BJ (cell line): ENCODE data around the gene ADAM33. TPM values are rescaled to one million over a fixed set of nuclear protein-coding genes. Genes with fewer than 3 reads are reported as not detected.

Experiments used
- CTCF ChIA-PET: fragments of 350-600 bp; formaldehyde crosslinking; extraction: SDS; loops from one replicate; lab custom pipeline; 2021; ENCODE audit warnings: antibody characterized with exemption, inconsistent platforms; lab: Yijun Ruan, JAX
- POLR2A ChIA-PET: fragments of 300-600 bp; sonication (Branson Sonifier 250); formaldehyde crosslinking; extraction: SDS; loops from one replicate; lab custom pipeline; 2021; ENCODE audit warnings: antibody characterized with exemption; lab: Charles Lee
- DNase-seq: peaks from one replicate; pipeline ENCODE4 v3.0.0-alpha.2; 2011; ENCODE audit warnings: low read depth
- H3K27me3 ChIP-seq: 2 replicates; pipeline ENCODE4 v1.6.0; 2011; ENCODE audit warnings: low read length; ENCODE audit not compliant: control insufficient read depth, insufficient read depth
- H3K36me3 ChIP-seq: 2 replicates; pipeline ENCODE4 v1.5.1; 2011; ENCODE audit warnings: low read length; ENCODE audit not compliant: control insufficient read depth, insufficient read depth
- H3K4me3 ChIP-seq: 2 replicates; pipeline ENCODE4 v1.5.1; 2011; ENCODE audit warnings: low read depth, mild to moderate bottlenecking, control low read depth, low read length
- polyA plus RNA-seq: library from polyadenylated mRNA; depleted of rRNA; stranded (reverse); fragments of >200 nt; gene quantifications from 2 replicates; pipeline ENCODE4 v1.2.3, GENCODE V29; 2011
- TF ChIP-seq, protein P1 (sequence below): IDR thresholded peaks from 2 replicates; pipeline ENCODE4 v1.5.1; 2011; ENCODE audit warnings: low read depth, mild to moderate bottlenecking, control low read depth, inconsistent platforms, low read length, moderate library complexity; ENCODE audit not compliant: insufficient read depth

ADAM33 gene
- polyA plus RNA-seq, 1 experiment, result 82.6 TPM

DNA sequence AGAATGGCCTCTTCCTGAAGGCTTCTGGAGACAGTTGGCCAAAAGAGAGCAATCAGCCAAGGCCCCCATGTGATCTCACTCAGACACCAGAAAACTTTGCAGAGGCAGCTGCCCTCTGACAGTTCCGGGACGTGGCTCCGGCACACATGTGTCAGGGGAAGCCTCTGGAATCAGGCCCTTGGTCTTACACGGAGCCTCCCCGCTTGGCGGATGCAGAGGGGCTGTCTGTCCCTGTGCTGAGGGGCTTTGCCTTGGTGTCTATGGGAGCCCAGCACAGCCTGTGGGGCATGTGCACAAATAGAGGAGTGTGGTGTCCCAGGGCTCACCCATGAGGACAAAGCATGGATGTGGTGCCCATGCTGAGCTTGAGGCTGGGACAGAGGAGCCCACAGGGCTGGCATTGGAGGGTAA is 16.8 kb upstream of the ADAM33 start:
- ChIA-PET CTCF (interaction anchor here (1.1 to 5.2 kb wide), 8 partner anchors 9 to 136 kb away, joined by 3 to 45 read pairs (median 8); partner anchors contain the start of gene SIGLEC1), POLR2A (no interaction called here)
- no peak for DNase-seq
- TF ChIP-seq, protein P1, sequence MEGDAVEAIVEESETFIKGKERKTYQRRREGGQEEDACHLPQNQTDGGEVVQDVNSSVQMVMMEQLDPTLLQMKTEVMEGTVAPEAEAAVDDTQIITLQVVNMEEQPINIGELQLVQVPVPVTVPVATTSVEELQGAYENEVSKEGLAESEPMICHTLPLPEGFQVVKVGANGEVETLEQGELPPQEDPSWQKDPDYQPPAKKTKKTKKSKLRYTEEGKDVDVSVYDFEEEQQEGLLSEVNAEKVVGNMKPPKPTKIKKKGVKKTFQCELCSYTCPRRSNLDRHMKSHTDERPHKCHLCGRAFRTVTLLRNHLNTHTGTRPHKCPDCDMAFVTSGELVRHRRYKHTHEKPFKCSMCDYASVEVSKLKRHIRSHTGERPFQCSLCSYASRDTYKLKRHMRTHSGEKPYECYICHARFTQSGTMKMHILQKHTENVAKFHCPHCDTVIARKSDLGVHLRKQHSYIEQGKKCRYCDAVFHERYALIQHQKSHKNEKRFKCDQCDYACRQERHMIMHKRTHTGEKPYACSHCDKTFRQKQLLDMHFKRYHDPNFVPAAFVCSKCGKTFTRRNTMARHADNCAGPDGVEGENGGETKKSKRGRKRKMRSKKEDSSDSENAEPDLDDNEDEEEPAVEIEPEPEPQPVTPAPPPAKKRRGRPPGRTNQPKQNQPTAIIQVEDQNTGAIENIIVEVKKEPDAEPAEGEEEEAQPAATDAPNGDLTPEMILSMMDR, result no peak
- Histone ChIP-seq H3K27me3 (peaks cover 2% of the 10 kb centered on the region; the same call in 1 of the 2 replicates), H3K36me3 (no peaks in the 10 kb centered on the region), H3K4me3 (no peak overlapping the region)

DNA sequence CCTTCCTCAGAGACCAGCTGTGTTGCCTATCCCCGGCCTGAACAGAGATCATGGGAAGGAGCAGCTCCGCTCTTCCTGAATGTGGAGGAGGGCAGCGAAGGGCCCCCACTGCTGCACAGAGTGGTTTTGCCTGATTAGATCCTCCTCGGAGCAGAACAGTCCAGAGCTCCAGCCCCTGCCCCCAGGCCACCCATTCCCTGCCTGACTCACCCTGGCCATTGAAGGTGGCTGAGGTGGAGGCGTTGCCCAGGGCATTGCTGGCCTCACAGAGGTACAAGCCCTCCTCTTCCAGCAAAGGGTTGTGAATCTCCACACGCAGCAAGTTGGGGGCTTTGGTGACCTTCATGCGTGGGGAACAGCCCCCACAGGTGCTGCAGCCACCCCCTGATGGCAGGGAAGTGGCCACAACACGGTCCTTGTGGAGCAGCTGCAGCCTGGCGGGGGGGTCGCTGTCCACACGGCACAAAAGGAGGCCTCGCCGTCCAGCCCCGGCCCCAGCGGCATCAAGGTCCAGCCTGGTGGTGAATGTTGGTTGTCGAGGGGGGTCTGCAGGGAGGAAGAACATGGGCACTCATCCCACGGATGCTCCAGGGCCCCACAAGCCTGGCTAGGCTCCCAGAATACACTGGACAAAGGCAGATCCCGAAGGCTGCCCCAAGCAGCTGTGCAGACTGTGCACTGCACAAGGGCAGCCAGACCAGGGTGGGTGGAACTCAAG is 15.9 kb upstream of the ADAM33 start:
- no peak for DNase-seq
- TF ChIP-seq, protein P1, result no peak
- ChIA-PET CTCF (interaction anchor here (1.5 to 5.2 kb wide), 8 partner anchors 9 to 135 kb away, joined by 3 to 45 read pairs (median 12); partner anchors contain the start of gene SIGLEC1), POLR2A (no interaction called here)
- no peak overlapping the region for H3K4me3 ChIP-seq
- H3K27me3 ChIP-seq, result peaks cover 2% of the 10 kb centered on the region; the same call in 1 of the 2 replicates
- no peaks in the 10 kb centered on the region for H3K36me3 ChIP-seq

DNA sequence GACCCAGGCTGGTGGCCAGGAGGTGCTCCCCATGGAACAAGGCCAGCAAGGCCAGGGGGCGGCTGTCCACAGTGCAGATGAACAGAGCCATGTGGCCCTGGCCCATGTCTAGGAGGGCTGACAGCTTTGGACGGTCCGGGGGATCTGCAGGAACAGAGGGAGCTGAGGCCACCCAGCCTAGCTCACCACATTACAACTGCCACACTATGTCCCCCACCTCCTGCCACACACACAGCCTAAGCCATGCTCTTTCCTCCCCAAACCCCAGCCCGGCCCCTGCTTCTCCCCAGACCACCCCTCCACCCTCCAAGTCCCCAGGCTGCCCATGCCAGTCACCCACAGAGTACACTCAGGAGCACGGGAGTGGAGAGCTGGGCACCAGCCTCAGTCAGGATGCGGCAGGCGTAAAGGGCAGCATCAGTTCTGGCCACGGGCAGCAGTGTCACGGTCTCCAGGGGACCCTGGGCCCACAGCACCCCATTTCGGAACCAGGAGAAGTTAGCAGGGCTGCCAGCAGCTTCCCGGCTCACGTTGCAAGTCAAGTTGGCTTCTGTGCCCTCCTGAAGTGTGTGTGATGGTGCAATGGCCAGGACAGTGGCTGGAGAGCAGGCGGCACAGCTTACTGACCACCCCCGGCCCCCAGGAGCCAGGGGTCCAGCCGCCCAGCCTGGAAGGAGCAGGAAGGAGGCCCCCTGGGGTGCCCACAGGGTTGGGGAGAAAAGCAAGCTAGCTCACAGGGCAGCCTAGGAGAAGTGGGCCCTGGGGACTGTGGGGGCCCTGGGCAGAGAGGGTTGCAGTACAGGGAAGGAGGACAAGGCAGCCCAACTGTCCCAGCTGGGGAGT is 15.2 kb upstream of the ADAM33 start:
- DNase-seq, result no peak
- POLR2A ChIA-PET, result interaction anchor here (0.5 kb wide), 1 partner anchor 15 kb away, joined by 4 read pairs; no protein-coding TSS in a partner anchor
- CTCF ChIA-PET, result interaction anchor here (1.4 to 5.2 kb wide), 8 partner anchors 9 to 134 kb away, joined by 4 to 45 read pairs (median 14); partner anchors contain the start of gene SIGLEC1
- Histone ChIP-seq H3K4me3 (no peak overlapping the region), H3K27me3 (peaks cover 2% of the 10 kb centered on the region; the same call in 1 of the 2 replicates), H3K36me3 (no peaks in the 10 kb centered on the region)
- TF ChIP-seq, protein P1, result no peak

DNA sequence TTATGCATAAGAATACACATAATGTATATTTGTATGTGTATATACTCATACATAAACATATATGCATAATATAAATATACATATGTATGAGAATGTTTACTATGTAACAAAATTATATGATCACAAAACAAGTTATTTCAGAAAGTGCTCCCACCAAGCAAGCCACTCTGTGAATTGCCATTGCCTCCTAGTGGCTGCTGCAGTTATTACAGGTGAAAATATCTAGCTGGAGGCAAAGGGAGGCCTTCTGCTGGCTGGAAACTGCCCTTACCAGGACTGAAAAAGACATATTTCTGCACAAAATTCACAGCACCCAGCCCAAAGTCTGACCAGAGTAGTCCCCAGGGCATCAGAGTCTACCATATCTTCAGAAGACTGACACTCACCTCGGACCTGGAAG is 14.4 kb upstream of the ADAM33 start:
- no peak for DNase-seq
- Histone ChIP-seq H3K27me3 (peaks cover 2% of the 10 kb centered on the region; the same call in 1 of the 2 replicates), H3K36me3 (no peaks in the 10 kb centered on the region), H3K4me3 (no peak overlapping the region)
- TF ChIP-seq, protein P1, result peak; percentile 57
- ChIA-PET POLR2A (interaction anchor here (0.5 kb wide), 1 partner anchor 14 kb away, joined by 4 read pairs; no protein-coding TSS in a partner anchor), CTCF (interaction anchor here (0.7 to 5.2 kb wide), 6 partner anchors 10 to 328 kb away, joined by 3 to 45 read pairs (median 14); partner anchors contain the start of gene SIGLEC1)
